IMR-90 (cell line): Measurements from ENCODE around the gene GPLD1. TPM values are rescaled to one million over a fixed set of nuclear protein-coding genes. Genes with fewer than 3 reads are reported as not detected.

Experiments used
- ATAC-seq: fragments of 200-7000 bp; cut with Tn5 transposase; 2 replicates; pipeline ENCODE4 v1.9.1; 2020; ENCODE audit warnings: low read depth, mild to moderate bottlenecking, moderate library complexity
- BruUV-seq: library from RNA; stranded (reverse); fragments of 400-500 nt; replicated peaks from 2 replicates; lab custom pipeline; 2021; lab: Mats Ljungman, UMichigan
- CTCF ChIA-PET: fragments of 300-600 bp; formaldehyde crosslinking; extraction: SDS; loops from one replicate; lab custom pipeline; 2021; ENCODE audit warnings: antibody characterized with exemption; lab: Yijun Ruan, JAX
- POLR2A ChIA-PET: fragments of 300-600 bp; sonication (Branson Sonifier 250); formaldehyde crosslinking; loops from one replicate; lab custom pipeline; 2022; ENCODE audit warnings: antibody characterized with exemption; ENCODE audit not compliant: unreplicated experiment; lab: Charles Lee
- DNase-seq: peaks from one replicate; pipeline ENCODE4 v3.0.0; 2013
- H2AFZ ChIP-seq: replicated peaks from 2 replicates; pipeline ENCODE3; 2013; ENCODE audit warnings: low read length, mild to moderate bottlenecking; ENCODE audit not compliant: poor library complexity
- H2AK5ac ChIP-seq: 2 replicates; pipeline ENCODE4 v1.6.1; 2013; ENCODE audit warnings: low read depth, low read length, inconsistent platforms
- H2AK9ac ChIP-seq: replicated peaks from 2 replicates; pipeline ENCODE3; 2013; ENCODE audit warnings: mild to moderate bottlenecking, low read depth, low read length, moderate library complexity; ENCODE audit not compliant: poor library complexity
- H2BK120ac ChIP-seq: 2 replicates; pipeline ENCODE4 v1.6.1; 2013; ENCODE audit warnings: low read depth, low read length, inconsistent platforms
- H2BK15ac ChIP-seq: 3 replicates; pipeline ENCODE4 v1.6.1; 2013; ENCODE audit warnings: low read depth, low read length, inconsistent platforms
- H2BK20ac ChIP-seq: 2 replicates; pipeline ENCODE4 v1.6.1; 2013; ENCODE audit warnings: low read depth, mild to moderate bottlenecking, inconsistent platforms, low read length, moderate library complexity
- H2BK5ac ChIP-seq: 2 replicates; pipeline ENCODE4 v1.6.1; 2013; ENCODE audit warnings: mild to moderate bottlenecking, low read depth, low read length, inconsistent platforms; ENCODE audit not compliant: poor library complexity, severe bottlenecking
- H3K14ac ChIP-seq: replicated peaks from 2 replicates; pipeline ENCODE4 v1.6.1; 2013; ENCODE audit warnings: low read depth, low read length, inconsistent platforms
- H3K18ac ChIP-seq: 2 replicates; pipeline ENCODE4 v1.6.1; 2013; ENCODE audit warnings: low read depth, low read length, control low read depth
- H3K23ac ChIP-seq: 2 replicates; pipeline ENCODE4 v1.6.1; 2013; ENCODE audit warnings: low read depth, low read length, inconsistent platforms
- H3K27ac ChIP-seq: 2 replicates; pipeline ENCODE4 v1.5.1; 2013; ENCODE audit warnings: mild to moderate bottlenecking, control low read depth, low read length; ENCODE audit not compliant: insufficient read depth
- H3K27me3 ChIP-seq: 2 replicates; pipeline ENCODE4 v1.6.1; 2013; ENCODE audit warnings: low read length; ENCODE audit not compliant: control insufficient read depth, insufficient read depth
- H3K36me3 ChIP-seq: 2 replicates; pipeline ENCODE4 v1.6.1; 2013; ENCODE audit warnings: low read length, mixed read lengths; ENCODE audit not compliant: control insufficient read depth, insufficient read depth
- H3K4ac ChIP-seq: 2 replicates; pipeline ENCODE4 v1.6.1; 2013; ENCODE audit warnings: low read depth, low read length, inconsistent platforms
- H3K4me1 ChIP-seq: 2 replicates; pipeline ENCODE4 v1.6.1; 2013; ENCODE audit warnings: low read length, mixed read lengths; ENCODE audit not compliant: control insufficient read depth, insufficient read depth
- H3K4me2 ChIP-seq: 2 replicates; pipeline ENCODE4 v1.6.1; 2013; ENCODE audit warnings: low read depth, mild to moderate bottlenecking, control low read depth, low read length, moderate library complexity
- H3K4me3 ChIP-seq: 2 replicates; pipeline ENCODE4 v1.5.1; 2013; ENCODE audit warnings: low read depth, mild to moderate bottlenecking, control low read depth, low read length, moderate library complexity; ENCODE audit not compliant: insufficient read depth
- H3K56ac ChIP-seq: 2 replicates; pipeline ENCODE4 v1.6.1; 2013; ENCODE audit warnings: low read length, inconsistent platforms; ENCODE audit not compliant: insufficient read depth; ENCODE audit errors: extremely low read depth
- H3K79me1 ChIP-seq, 2 experiments: 2 replicates each; pipeline ENCODE4 v1.6.1; 2013; ENCODE audit warnings: low read length in 2 of 2, inconsistent platforms in 1 of 2, low read depth in 1 of 2
- H3K9ac ChIP-seq: 2 replicates; pipeline ENCODE4 v1.6.1; 2013; ENCODE audit warnings: low read depth, low read length, control low read depth
- H3K9me1 ChIP-seq: 2 replicates; pipeline ENCODE4 v1.6.1; 2013; ENCODE audit warnings: low read length, inconsistent platforms; ENCODE audit not compliant: insufficient read depth
- H3K9me3 ChIP-seq: 2 replicates; pipeline ENCODE4 v1.6.1; 2013; ENCODE audit warnings: low read length; ENCODE audit not compliant: control insufficient read depth, insufficient read depth
- H4K20me1 ChIP-seq: 2 replicates; pipeline ENCODE4 v1.6.1; 2013; ENCODE audit warnings: low read length, inconsistent platforms; ENCODE audit not compliant: insufficient read depth
- H4K5ac ChIP-seq: 2 replicates; pipeline ENCODE4 v1.6.1; 2013; ENCODE audit warnings: mild to moderate bottlenecking, low read depth, low read length, control low read depth
- H4K8ac ChIP-seq, 2 experiments: 2 replicates each; pipeline ENCODE4 v1.6.1; 2013; ENCODE audit warnings: low read depth in 2 of 2, low read length in 2 of 2, control low read depth in 1 of 2, inconsistent platforms in 1 of 2
- H4K91ac ChIP-seq: 2 replicates; pipeline ENCODE4 v1.6.1; 2013; ENCODE audit warnings: low read depth, low read length, inconsistent platforms; ENCODE audit not compliant: insufficient read depth
- BHLHE40 ChIP-seq: fragments of 150-350 bp; IDR thresholded peaks from 2 replicates; pipeline ENCODE4 v1.6.1; 2016; ENCODE audit warnings: mild to moderate bottlenecking, low read depth, low read length
- CEBPB ChIP-seq: IDR thresholded peaks from 2 replicates; pipeline ENCODE4 v1.6.1; 2012; ENCODE audit warnings: low read depth, low read length, improper control_type of control experiment
- CHD1 ChIP-seq: IDR thresholded peaks from 2 replicates; pipeline ENCODE4 v1.6.1; 2012; ENCODE audit warnings: low read depth, low read length, improper control_type of control experiment
- CTCF ChIP-seq: conservative IDR thresholded peaks from 2 replicates; pipeline ENCODE4 v1.5.1; 2012; ENCODE audit warnings: mild to moderate bottlenecking, low read depth, low read length, improper control_type of control experiment
- ELK1 ChIP-seq: fragments of 150-350 bp; IDR thresholded peaks from 2 replicates; pipeline ENCODE4 v1.6.1; 2016; ENCODE audit warnings: low read depth, mild to moderate bottlenecking, low read length, moderate library complexity, borderline replicate concordance
- FOS ChIP-seq: fragments of 150-350 bp; IDR thresholded peaks from 2 replicates; pipeline ENCODE4 v1.6.1; 2016; ENCODE audit warnings: low read depth, low read length
- MAFK ChIP-seq: IDR thresholded peaks from 2 replicates; pipeline ENCODE4 v1.6.1; 2012; ENCODE audit warnings: low read depth, low read length, improper control_type of control experiment
- MAZ ChIP-seq: IDR thresholded peaks from 2 replicates; pipeline ENCODE4 v1.6.1; 2012; ENCODE audit warnings: low read depth, mild to moderate bottlenecking, low read length, improper control_type of control experiment, moderate library complexity, borderline replicate concordance
- MXI1 ChIP-seq: IDR thresholded peaks from 2 replicates; pipeline ENCODE4 v1.6.1; 2012; ENCODE audit warnings: low read depth, mild to moderate bottlenecking, low read length, moderate library complexity, borderline replicate concordance
- NFE2L2 ChIP-seq: fragments of 150-350 bp; IDR thresholded peaks from 2 replicates; pipeline ENCODE4 v1.6.1; 2016; ENCODE audit warnings: low read depth, mild to moderate bottlenecking, low read length
- POLR2A ChIP-seq: IDR thresholded peaks from 2 replicates; pipeline ENCODE4 v1.6.1; 2012; ENCODE audit warnings: mild to moderate bottlenecking, low read depth, low read length
- RAD21 ChIP-seq: IDR thresholded peaks from 2 replicates; pipeline ENCODE4 v1.6.1; 2012; ENCODE audit warnings: low read length, improper control_type of control experiment
- RCOR1 ChIP-seq: IDR thresholded peaks from 2 replicates; pipeline ENCODE4 v1.6.1; 2012; ENCODE audit warnings: mild to moderate bottlenecking, low read length, improper control_type of control experiment; ENCODE audit not compliant: insufficient replicate concordance
- SMC3 ChIP-seq: fragments of 150-350 bp; IDR thresholded peaks from 2 replicates; pipeline ENCODE4 v1.6.1; 2016; ENCODE audit warnings: low read depth, mild to moderate bottlenecking, antibody characterized with exemption, low read length, moderate library complexity
- WGBS, 2 experiments: methylation state at CpG; one replicate each; pipeline versions ENCODE4 v1.1.5 to v1.1.7; 2013; ENCODE audit warnings: missing lambda C conversion rate in 2 of 2; ENCODE audit not compliant: insufficient read length in 1 of 2; ENCODE audit errors: extremely low coverage in 2 of 2; 5-methylcytosine and 5-hydroxymethylcytosine counted together
- dilution Hi-C: fragments of 300-500 bp; cut with HindIII; formaldehyde crosslinking; loops from one replicate; pipeline ENCODE4 v1.14.3; 2018; ENCODE audit warnings: low sequenced_read_pairs; ENCODE audit not compliant: unreplicated experiment
- in situ Hi-C: fragments of 300-500 bp; cut with MboI; formaldehyde crosslinking; loops from 3 replicates; pipeline ENCODE4 v1.14.3; 2019; ENCODE audit warnings: low sequenced_read_pairs, inconsistent platforms, mixed read lengths
- intact Hi-C: fragments of 100-400 bp; cut with micrococcal nuclease; formaldehyde crosslinking; loops from 2 replicates; pipeline ENCODE4 v1.10.0; 2022
- polyA plus RNA-seq, 3 experiments: library from polyadenylated mRNA; depleted of rRNA; stranded (reverse); fragments of >200 nt; gene quantifications; 2 replicates each; pipeline ENCODE4 v1.2.3, GENCODE V29; 2012; ENCODE audit warnings: low replicate concordance in 1 of 3
- total RNA-seq: library from RNA; depleted of rRNA; stranded (reverse); fragments of >200 nt; gene quantifications from 2 replicates; pipeline ENCODE4 v1.2.3, GENCODE V29; 2012
- TF ChIP-seq, protein P1 (sequence below): fragments of 150-350 bp; IDR thresholded peaks from 2 replicates; pipeline ENCODE4 v1.6.1; 2017; ENCODE audit warnings: mild to moderate bottlenecking, antibody characterized with exemption, low read length, low read depth

The GPLD1 gene
- total and polyA plus RNA-seq, 2 of the 4 experiments (the other 2 are of a cell fraction) = 0.05 to 0.18 TPM

- Histone ChIP-seq H3K9me3 (no peaks in the 10 kb centered on the region), H3K23ac (no peak overlapping the region), H2BK120ac (no peak overlapping the region), H4K8ac (no peak overlapping the region), H3K9me1 (peaks cover 3% of the 10 kb centered on the region; the same call in 1 of the 2 replicates), H3K27ac (no peak overlapping the region), H3K27me3 (no peaks in the 10 kb centered on the region; the same call in 1 of the 2 replicates), H3K79me1 (no peaks in the 10 kb centered on the region), H3K14ac (no peak overlapping the region), H2AFZ (no peak overlapping the region), H3K4me3 (no peak overlapping the region), H4K91ac (no peak overlapping the region), H2AK9ac (no peak overlapping the region), H3K4ac (no peak overlapping the region), H4K5ac (no peak overlapping the region), H3K36me3 (no peaks in the 10 kb centered on the region), H3K9ac (no peak overlapping the region), H4K20me1 (no peaks in the 10 kb centered on the region), H3K4me2 (no peak overlapping the region), H2BK20ac (no peak overlapping the region), H3K18ac (no peak overlapping the region), H2AK5ac (no peak overlapping the region), H2BK5ac (no peak overlapping the region), H3K56ac (no peak overlapping the region), H2BK15ac (no peak overlapping the region), H3K4me1 (no peaks in the 10 kb centered on the region)
- ATAC-seq (no peak), DNase-seq (no peak)
- BruUV-seq = no TSS peak
- ChIA-PET CTCF (no interaction called here), POLR2A (no interaction called here)
- intact Hi-C loops (no loop called here), in situ Hi-C loops (loop anchor here (10.0 kb wide), 1 partner anchor 255 kb away; no protein-coding TSS in a partner anchor), dilution Hi-C loops (no loop called here)
- WGBS, 2 experiments = no CpG with 5 or more reads among the region's 3 CpGs
- TF ChIP-seq RAD21 (no peak), CEBPB (no peak), CHD1 (no peak), ELK1 (no peak), MAFK (no peak), CTCF (no peak), RCOR1 (no peak), SMC3 (no peak), BHLHE40 (no peak), POLR2A (no peak), MAZ (no peak), FOS (no peak), MXI1 (no peak), NFE2L2 (no peak)
- TF ChIP-seq, protein P1, sequence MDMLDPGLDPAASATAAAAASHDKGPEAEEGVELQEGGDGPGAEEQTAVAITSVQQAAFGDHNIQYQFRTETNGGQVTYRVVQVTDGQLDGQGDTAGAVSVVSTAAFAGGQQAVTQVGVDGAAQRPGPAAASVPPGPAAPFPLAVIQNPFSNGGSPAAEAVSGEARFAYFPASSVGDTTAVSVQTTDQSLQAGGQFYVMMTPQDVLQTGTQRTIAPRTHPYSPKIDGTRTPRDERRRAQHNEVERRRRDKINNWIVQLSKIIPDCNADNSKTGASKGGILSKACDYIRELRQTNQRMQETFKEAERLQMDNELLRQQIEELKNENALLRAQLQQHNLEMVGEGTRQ = no peak
These were observed 49.4 kb downstream of the GPLD1 start for GRCh38 chr6:24439858-24440539.
